Hepatocyte (in vitro differentiated cells): ENCODE measurements around the gene UPK2. TPM values are rescaled to one million over a fixed set of nuclear protein-coding genes. Genes with fewer than 3 reads are reported as not detected.

Source experiments
- DNase-seq: peaks from one replicate; pipeline ENCODE4 v3.0.0-alpha.2; 2016; ENCODE audit warnings: low spot score
- H2AFZ ChIP-seq: fragments of 200-600 bp; sonication (generic); 2 replicates; pipeline ENCODE4 v1.6.0; 2016; ENCODE audit warnings: antibody characterized with exemption, mild to moderate bottlenecking
- H3K27ac ChIP-seq: fragments of 200-600 bp; sonication (generic); 2 replicates; pipeline ENCODE4 v1.5.1; 2016; ENCODE audit warnings: mild to moderate bottlenecking
- H3K27me3 ChIP-seq: fragments of 200-600 bp; sonication (generic); 2 replicates; pipeline ENCODE4 v1.6.1; 2016
- H3K36me3 ChIP-seq: fragments of 200-600 bp; sonication (generic); replicated peaks from 2 replicates; pipeline ENCODE4 v1.5.1; 2016; ENCODE audit warnings: low read depth; ENCODE audit not compliant: insufficient read depth
- H3K4me1 ChIP-seq: fragments of 200-600 bp; sonication (generic); 2 replicates; pipeline ENCODE4 v1.5.1; 2016; ENCODE audit warnings: mild to moderate bottlenecking, moderate library complexity; ENCODE audit not compliant: insufficient read depth
- H3K4me2 ChIP-seq: fragments of 200-600 bp; sonication (generic); 2 replicates; pipeline ENCODE4 v1.6.0; 2016
- H3K4me3 ChIP-seq: fragments of 200-600 bp; sonication (generic); 2 replicates; pipeline ENCODE4 v1.5.1; 2016; ENCODE audit warnings: mild to moderate bottlenecking
- H3K79me2 ChIP-seq: fragments of 200-600 bp; sonication (generic); 2 replicates; pipeline ENCODE4 v1.6.0; 2017; ENCODE audit warnings: mild to moderate bottlenecking
- H3K9me2 ChIP-seq: fragments of 200-600 bp; sonication (generic); replicated peaks from 2 replicates; pipeline ENCODE4 v1.6.0; 2017; ENCODE audit warnings: mild to moderate bottlenecking; ENCODE audit not compliant: insufficient read depth
- H3K9me3 ChIP-seq: fragments of 200-600 bp; sonication (generic); 2 replicates; pipeline ENCODE4 v1.5.1; 2016; ENCODE audit warnings: low read depth, mild to moderate bottlenecking
- H4K20me1 ChIP-seq: fragments of 200-600 bp; sonication (generic); 2 replicates; pipeline ENCODE4 v1.6.0; 2016; ENCODE audit warnings: mild to moderate bottlenecking; ENCODE audit not compliant: insufficient read depth, poor library complexity, severe bottlenecking
- EZH2 ChIP-seq: fragments of 200-600 bp; sonication (generic); IDR thresholded peaks from 2 replicates; pipeline ENCODE4 v1.6.1; 2016; ENCODE audit warnings: antibody characterized with exemption, mild to moderate bottlenecking, borderline replicate concordance
- EZH2phosphoT487 ChIP-seq: fragments of 200-600 bp; sonication (generic); IDR thresholded peaks from one replicate; pipeline ENCODE4 v1.6.1; 2018; ENCODE audit warnings: antibody characterized with exemption, mild to moderate bottlenecking, low read depth, moderate library complexity; ENCODE audit not compliant: unreplicated experiment, severe bottlenecking
- WGBS: methylation state at CpG from one replicate; pipeline ENCODE4 v1.1.6; 2016; ENCODE audit warnings: low lambda C conversion rate; ENCODE audit errors: missing lambda C conversion rate; 5-methylcytosine and 5-hydroxymethylcytosine counted together
- polyA plus RNA-seq: library from polyadenylated mRNA; unstranded; fragments of >200 nt; fragmentation: Nextera tagmentation; extraction: Ambion mirVana; gene quantifications from 2 replicates; pipeline ENCODE4 v1.2.1, GENCODE V29; 2016
- total RNA-seq: library from RNA; depleted of rRNA; stranded (reverse); fragments of >200 nt; gene quantifications from 2 replicates; pipeline ENCODE4 v1.2.3, GENCODE V29; 2014
- TF ChIP-seq, protein P1 (sequence below): fragments of 200-600 bp; sonication (generic); IDR thresholded peaks from 2 replicates; pipeline ENCODE4 v1.5.1; 2016; ENCODE audit warnings: antibody characterized with exemption, mild to moderate bottlenecking; ENCODE audit not compliant: poor library complexity

Gene UPK2
- total and polyA plus RNA-seq, 2 experiments from 2014 or later = 2.2 to 55.3 TPM

DNA sequence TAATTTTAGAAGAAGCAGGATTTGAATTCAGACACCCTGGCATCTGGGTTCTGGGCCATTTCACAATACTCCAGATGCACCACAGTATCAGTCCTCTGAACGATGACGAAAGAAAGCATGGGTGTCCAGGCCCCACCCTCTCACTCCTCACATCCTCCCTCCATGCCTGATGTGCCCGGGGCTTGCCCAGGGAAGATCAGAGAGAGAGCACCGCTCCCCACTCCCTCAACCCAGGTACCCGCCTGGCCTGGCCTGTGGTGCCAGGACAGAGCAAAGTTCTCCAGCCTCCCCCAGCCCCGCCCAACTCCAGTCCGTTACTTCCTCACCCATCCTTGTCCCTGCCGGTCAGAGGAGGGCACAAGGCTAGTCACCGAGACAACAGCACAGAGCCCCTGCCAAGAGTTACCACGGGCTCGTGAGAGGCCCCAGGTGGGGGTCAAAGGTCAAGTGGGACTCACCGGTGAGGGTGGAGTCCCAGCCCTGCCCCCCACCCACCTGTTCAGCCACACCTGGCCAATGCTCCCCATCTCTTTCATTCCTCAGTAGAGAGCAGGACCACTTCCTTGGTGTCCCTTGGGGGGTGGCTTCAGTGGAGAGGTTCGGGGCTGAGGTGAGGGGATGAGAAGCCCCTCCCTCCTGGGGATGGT, 38.5 kb upstream of the UPK2 start:
- Histone ChIP-seq H3K4me1 (peaks cover 90% of the 10 kb centered on the region), H3K4me3 (no peak overlapping the region), H3K9me3 (no peaks in the 10 kb centered on the region), H3K36me3 (no peaks in the 10 kb centered on the region), H3K4me2 (peak overlapping the region; percentile 94), H2AFZ (no peak overlapping the region), H3K9me2 (no peaks in the 10 kb centered on the region), H3K27ac (peak overlapping the region; percentile 99), H4K20me1 (peaks cover 20% of the 10 kb centered on the region), H3K79me2 (peaks cover 88% of the 10 kb centered on the region), H3K27me3 (no peaks in the 10 kb centered on the region)
- 32% methylated on average over 13 of the region's 13 CpGs for WGBS
- TF ChIP-seq EZH2 (no peak), EZH2phosphoT487 (no peak)
- TF ChIP-seq, protein P1, sequence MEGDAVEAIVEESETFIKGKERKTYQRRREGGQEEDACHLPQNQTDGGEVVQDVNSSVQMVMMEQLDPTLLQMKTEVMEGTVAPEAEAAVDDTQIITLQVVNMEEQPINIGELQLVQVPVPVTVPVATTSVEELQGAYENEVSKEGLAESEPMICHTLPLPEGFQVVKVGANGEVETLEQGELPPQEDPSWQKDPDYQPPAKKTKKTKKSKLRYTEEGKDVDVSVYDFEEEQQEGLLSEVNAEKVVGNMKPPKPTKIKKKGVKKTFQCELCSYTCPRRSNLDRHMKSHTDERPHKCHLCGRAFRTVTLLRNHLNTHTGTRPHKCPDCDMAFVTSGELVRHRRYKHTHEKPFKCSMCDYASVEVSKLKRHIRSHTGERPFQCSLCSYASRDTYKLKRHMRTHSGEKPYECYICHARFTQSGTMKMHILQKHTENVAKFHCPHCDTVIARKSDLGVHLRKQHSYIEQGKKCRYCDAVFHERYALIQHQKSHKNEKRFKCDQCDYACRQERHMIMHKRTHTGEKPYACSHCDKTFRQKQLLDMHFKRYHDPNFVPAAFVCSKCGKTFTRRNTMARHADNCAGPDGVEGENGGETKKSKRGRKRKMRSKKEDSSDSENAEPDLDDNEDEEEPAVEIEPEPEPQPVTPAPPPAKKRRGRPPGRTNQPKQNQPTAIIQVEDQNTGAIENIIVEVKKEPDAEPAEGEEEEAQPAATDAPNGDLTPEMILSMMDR = no peak
- peak; percentile 82 for DNase-seq

DNA sequence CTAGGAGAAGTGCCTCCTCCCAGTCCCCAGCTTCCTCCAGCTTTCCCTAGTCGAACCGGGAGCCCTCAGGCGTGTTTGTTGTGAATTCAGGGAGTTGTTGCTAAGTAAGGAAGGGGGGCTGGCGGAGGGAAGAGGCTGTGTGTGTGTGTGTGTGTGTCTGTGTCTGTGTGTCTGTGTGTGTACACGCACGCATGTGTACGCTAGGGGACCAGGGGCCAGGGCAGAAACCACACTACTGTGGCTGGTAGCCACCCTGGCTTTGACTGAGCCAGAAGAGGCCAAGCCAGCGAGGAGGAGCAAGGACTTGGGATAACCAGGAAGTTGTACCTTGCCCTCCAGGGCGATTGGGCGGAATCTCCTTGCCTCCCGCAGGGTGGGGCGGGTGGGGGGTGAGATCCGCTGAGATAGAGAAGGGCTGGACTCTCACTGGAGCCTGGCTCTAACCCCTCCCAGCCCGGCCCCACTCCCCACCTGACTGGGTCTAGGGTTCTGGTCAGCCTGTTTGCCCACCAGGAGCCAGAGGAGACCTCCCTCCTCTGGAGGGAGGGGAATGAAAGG, 37.9 kb upstream of the UPK2 start:
- 4% methylated on average over 8 of the region's 14 CpGs for WGBS
- Histone ChIP-seq H3K9me2 (no peaks in the 10 kb centered on the region), H3K27ac (peak overlapping the region; percentile 99), H3K27me3 (no peaks in the 10 kb centered on the region), H3K36me3 (no peaks in the 10 kb centered on the region), H4K20me1 (peaks cover 26% of the 10 kb centered on the region), H3K79me2 (peaks cover 88% of the 10 kb centered on the region), H2AFZ (no peak overlapping the region), H3K9me3 (no peaks in the 10 kb centered on the region), H3K4me1 (peaks cover 87% of the 10 kb centered on the region), H3K4me2 (peak overlapping the region; percentile 94), H3K4me3 (no peak overlapping the region)
- no peak for TF ChIP-seq EZH2phosphoT487
- TF ChIP-seq, protein P1 = no peak
- no peak for TF ChIP-seq EZH2
- DNase-seq = peak; percentile 89

DNA sequence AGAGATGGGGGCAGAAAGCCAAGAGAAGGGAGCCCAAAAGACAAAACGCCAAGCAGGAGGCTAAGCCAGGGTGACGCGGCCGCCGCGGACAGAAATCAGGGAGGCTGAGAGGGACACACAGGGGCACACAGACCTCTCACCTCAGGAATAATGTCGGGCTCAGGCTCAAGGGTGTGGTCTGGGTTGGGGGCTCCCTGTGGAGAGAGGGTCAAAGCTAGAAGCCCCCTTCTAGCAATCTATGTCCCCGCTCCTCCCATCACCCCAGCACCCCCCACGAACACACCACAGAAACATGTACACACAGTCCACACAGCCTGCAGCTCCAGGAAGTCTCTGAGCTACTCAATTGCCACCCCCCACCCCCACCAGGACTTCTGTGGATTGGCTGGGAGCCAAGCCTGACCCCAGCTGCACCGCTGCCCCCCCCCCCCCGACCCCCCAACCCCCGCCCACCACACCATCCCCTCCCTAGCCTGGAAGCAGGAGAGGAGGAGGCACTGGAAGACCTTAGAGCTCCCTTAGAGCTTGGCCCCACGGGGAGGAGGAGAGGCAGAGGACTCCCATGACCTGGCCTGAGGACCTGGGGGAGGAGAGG, 37.3 kb upstream of the UPK2 start:
- Histone ChIP-seq H3K4me1 (peaks cover 81% of the 10 kb centered on the region), H3K27ac (peak overlapping the region; percentile 99), H3K79me2 (peaks cover 88% of the 10 kb centered on the region)

More for the DNA sequence above, 37.3 kb upstream of the UPK2 start:
- TF ChIP-seq, protein P1 = no peak
- no peak for TF ChIP-seq EZH2
- no peak for TF ChIP-seq EZH2phosphoT487
- Histone ChIP-seq H3K4me2 (peak overlapping the region; percentile 94), H3K9me2 (no peaks in the 10 kb centered on the region), H3K9me3 (no peaks in the 10 kb centered on the region), H3K36me3 (no peaks in the 10 kb centered on the region), H3K4me3 (no peak overlapping the region), H2AFZ (no peak overlapping the region), H4K20me1 (peaks cover 32% of the 10 kb centered on the region), H3K27me3 (no peaks in the 10 kb centered on the region)
- peak; percentile 72 for DNase-seq
- WGBS = 18% methylated on average over 8 of the region's 13 CpGs
